Epithelial cell of esophagus (primary cell): ENCODE results near the gene CDH13.

Experiments
- DNase-seq: peaks from one replicate; pipeline ENCODE4 v3.0.0; 2010; ENCODE audit warnings: low read depth
- H3K4me3 ChIP-seq: 2 replicates; pipeline ENCODE4 v1.5.1; 2011; ENCODE audit warnings: mild to moderate bottlenecking, low read length, control low read depth
- TF ChIP-seq, protein P1 (sequence below): IDR thresholded peaks from 2 replicates; pipeline ENCODE4 v1.5.1; 2011; ENCODE audit warnings: low read depth, mild to moderate bottlenecking, low read length, control low read depth, inconsistent platforms; ENCODE audit not compliant: insufficient read depth; ENCODE audit errors: missing control alignments

Gene CDH13

GRCh38 chr16:83174671-83175070 lies 547.9 kb downstream of the CDH13 start:
- H3K4me3 ChIP-seq: no peak overlapping the region
- no peak for DNase-seq
- TF ChIP-seq, protein P1, sequence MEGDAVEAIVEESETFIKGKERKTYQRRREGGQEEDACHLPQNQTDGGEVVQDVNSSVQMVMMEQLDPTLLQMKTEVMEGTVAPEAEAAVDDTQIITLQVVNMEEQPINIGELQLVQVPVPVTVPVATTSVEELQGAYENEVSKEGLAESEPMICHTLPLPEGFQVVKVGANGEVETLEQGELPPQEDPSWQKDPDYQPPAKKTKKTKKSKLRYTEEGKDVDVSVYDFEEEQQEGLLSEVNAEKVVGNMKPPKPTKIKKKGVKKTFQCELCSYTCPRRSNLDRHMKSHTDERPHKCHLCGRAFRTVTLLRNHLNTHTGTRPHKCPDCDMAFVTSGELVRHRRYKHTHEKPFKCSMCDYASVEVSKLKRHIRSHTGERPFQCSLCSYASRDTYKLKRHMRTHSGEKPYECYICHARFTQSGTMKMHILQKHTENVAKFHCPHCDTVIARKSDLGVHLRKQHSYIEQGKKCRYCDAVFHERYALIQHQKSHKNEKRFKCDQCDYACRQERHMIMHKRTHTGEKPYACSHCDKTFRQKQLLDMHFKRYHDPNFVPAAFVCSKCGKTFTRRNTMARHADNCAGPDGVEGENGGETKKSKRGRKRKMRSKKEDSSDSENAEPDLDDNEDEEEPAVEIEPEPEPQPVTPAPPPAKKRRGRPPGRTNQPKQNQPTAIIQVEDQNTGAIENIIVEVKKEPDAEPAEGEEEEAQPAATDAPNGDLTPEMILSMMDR: no peak

- DNase-seq: no peak
- TF ChIP-seq, protein P1: no peak
- no peak overlapping the region for H3K4me3 ChIP-seq
Measured at GRCh38 chr16:83176802-83177201, 550.0 kb downstream of the CDH13 start.

- H3K4me3 ChIP-seq: no peak overlapping the region
- DNase-seq: no peak
- TF ChIP-seq, protein P1: no peak
Measured at GRCh38 chr16:83185902-83186301, 559.1 kb downstream of the CDH13 start.

- TF ChIP-seq, protein P1: no peak
- peak; percentile 93 for DNase-seq
- no peak overlapping the region for H3K4me3 ChIP-seq
Measured at GRCh38 chr16:83187405-83187804, 560.6 kb downstream of the CDH13 start.

- no peak for DNase-seq
- TF ChIP-seq, protein P1: no peak
- H3K4me3 ChIP-seq: no peak overlapping the region
Measured at GRCh38 chr16:83196796-83197195, 570.0 kb downstream of the CDH13 start.

GRCh38 chr16:83197450-83197849 lies 570.7 kb downstream of the CDH13 start:
- TF ChIP-seq, protein P1: no peak
- no peak for DNase-seq

DNA sequence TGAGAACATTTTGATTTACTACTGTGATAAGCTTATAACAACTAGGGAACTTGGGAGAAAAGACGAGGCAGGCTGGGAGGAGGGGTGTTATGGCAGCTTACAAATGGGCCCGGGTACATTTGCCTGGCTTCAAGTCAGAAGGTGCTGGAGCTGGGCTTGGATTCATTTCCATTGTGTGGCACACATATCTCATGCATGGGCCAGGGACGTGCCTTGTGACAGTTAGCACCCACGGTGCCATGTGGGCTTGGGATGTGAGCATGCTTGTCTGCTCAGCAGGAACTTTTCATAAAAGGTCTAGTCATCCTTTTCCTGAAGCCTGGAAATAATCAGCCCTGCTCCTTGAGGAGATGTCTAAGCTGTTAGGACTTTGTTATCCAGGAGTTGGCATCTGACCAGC lies 572.2 kb downstream of the CDH13 start:
- DNase-seq: no peak

More at GRCh38 chr16:83197450-83197849, 570.7 kb downstream of the CDH13 start:
- H3K4me3 ChIP-seq: no peak overlapping the region

More for the DNA sequence above, 572.2 kb downstream of the CDH13 start:
- no peak overlapping the region for H3K4me3 ChIP-seq
- TF ChIP-seq, protein P1: no peak
